K562 (cell line): ENCODE data around the gene PGAP2. TPM values are rescaled to one million over a fixed set of nuclear protein-coding genes. Genes with fewer than 3 reads are reported as not detected.
A peak's percentile ranks its signal among the peaks of the same experiment; 100 is the strongest.

ENCODE experiments used
- AFF1 ChIP-seq, 2 experiments: fragments of 450-650 bp; IDR thresholded peaks; 2 replicates each; pipeline ENCODE4 v1.6.1; 2018; ENCODE audit warnings: mild to moderate bottlenecking in 2 of 2, low read depth in 1 of 2; ENCODE audit not compliant: partially characterized antibody in 2 of 2
- CHD4 ChIP-seq: fragments of 200-600 bp; sonication (generic); IDR thresholded peaks from 3 replicates; pipeline ENCODE4 v1.6.1; 2012; ENCODE audit warnings: low read depth, mild to moderate bottlenecking, mixed read lengths, low read length, inconsistent platforms; ENCODE audit not compliant: insufficient read depth, insufficient replicate concordance, poor library complexity, severe bottlenecking
- MAZ ChIP-seq, 2 experiments: fragments of 450-650 bp in 1 of 2; sonication (generic) in 1 of 2; formaldehyde crosslinking; IDR thresholded peaks in 1 of 2; conservative IDR thresholded peaks in 1 of 2; 2 replicates each; pipeline versions ENCODE4 v1.4.0 to v1.5.0; 2020; ENCODE audit warnings: mild to moderate bottlenecking in 1 of 2, missing genetic modification reagents in 1 of 2
- MTA1 ChIP-seq: fragments of 450-650 bp; IDR thresholded peaks from 2 replicates; pipeline ENCODE4 v1.6.1; 2017; ENCODE audit warnings: borderline replicate concordance
- NFYB ChIP-seq: IDR thresholded peaks from 2 replicates; pipeline ENCODE4 v1.6.1; 2011; ENCODE audit warnings: mild to moderate bottlenecking, moderate library complexity; ENCODE audit not compliant: insufficient read length; ENCODE audit errors: extremely low read depth
- SOX6 ChIP-seq: fragments of 450-650 bp; IDR thresholded peaks from 2 replicates; pipeline ENCODE4 v1.6.1; 2014; ENCODE audit warnings: mild to moderate bottlenecking
- TFAM ChIP-seq: fragments of 250-450 bp; sonication (Bioruptor Pico); conservative IDR thresholded peaks from 2 replicates; pipeline ENCODE4 v1.5.0; 2021; ENCODE audit warnings: mild to moderate bottlenecking, moderate library complexity
- ZFP91 ChIP-seq: sonication (generic); formaldehyde crosslinking; IDR thresholded peaks from 2 replicates; pipeline ENCODE4 v1.8.0; 2022; ENCODE audit warnings: mild to moderate bottlenecking, missing genetic modification reagents
- ZNF780A ChIP-seq: fragments of 250-450 bp; sonication (Bioruptor Pico); IDR thresholded peaks from 2 replicates; pipeline ENCODE4 v1.5.0; 2021; ENCODE audit warnings: mild to moderate bottlenecking
- polyA plus RNA-seq, 8 experiments: library from polyadenylated mRNA; depleted of rRNA in 4 of 8; stranded (reverse) in 5 of 8; unstranded in 3 of 8; fragments of >200 nt; fragmentation: Nextera tagmentation in 2 of 8; fragmentation: Illumina TruSeq in 1 of 8; extraction: Ambion mirVana in 2 of 8; extraction: Trizol in 1 of 8; gene quantifications; 2 replicates each; pipeline versions ENCODE4 v1.2.1 to v1.2.3, GENCODE V29; 2011 to 2014; ENCODE audit warnings: inconsistent platforms in 1 of 8, missing spikeins in 1 of 8
- total RNA-seq, 7 experiments: library from RNA; depleted of rRNA in 6 of 7; stranded (reverse); fragments of >200 nt in 6 of 7; fragmentation: Illumina TruSeq in 2 of 7; extraction: Trizol in 2 of 7; gene quantifications; 2 replicates each; pipeline versions ENCODE4 v1.2.1 to v1.2.3, GENCODE V29; 2011 to 2021; ENCODE audit warnings: low replicate concordance in 1 of 7
- TF ChIP-seq, protein P1 (sequence below): sonication (generic); formaldehyde crosslinking; IDR thresholded peaks from 2 replicates; pipeline ENCODE4 v1.8.0; 2022; ENCODE audit warnings: mild to moderate bottlenecking, low read depth, missing genetic modification reagents
- TF ChIP-seq, protein P2 (sequence below): sonication (generic); formaldehyde crosslinking; IDR thresholded peaks from 2 replicates; pipeline ENCODE4 v1.8.1; 2023; ENCODE audit warnings: mild to moderate bottlenecking, missing genetic modification reagents

PGAP2 gene
- total and polyA plus RNA-seq, 9 of the 15 experiments (the other 6 are each of a cell fraction or from before 2014, with no cell fraction given): 17.9 to 47.2 (median 33.7) TPM

DNA sequence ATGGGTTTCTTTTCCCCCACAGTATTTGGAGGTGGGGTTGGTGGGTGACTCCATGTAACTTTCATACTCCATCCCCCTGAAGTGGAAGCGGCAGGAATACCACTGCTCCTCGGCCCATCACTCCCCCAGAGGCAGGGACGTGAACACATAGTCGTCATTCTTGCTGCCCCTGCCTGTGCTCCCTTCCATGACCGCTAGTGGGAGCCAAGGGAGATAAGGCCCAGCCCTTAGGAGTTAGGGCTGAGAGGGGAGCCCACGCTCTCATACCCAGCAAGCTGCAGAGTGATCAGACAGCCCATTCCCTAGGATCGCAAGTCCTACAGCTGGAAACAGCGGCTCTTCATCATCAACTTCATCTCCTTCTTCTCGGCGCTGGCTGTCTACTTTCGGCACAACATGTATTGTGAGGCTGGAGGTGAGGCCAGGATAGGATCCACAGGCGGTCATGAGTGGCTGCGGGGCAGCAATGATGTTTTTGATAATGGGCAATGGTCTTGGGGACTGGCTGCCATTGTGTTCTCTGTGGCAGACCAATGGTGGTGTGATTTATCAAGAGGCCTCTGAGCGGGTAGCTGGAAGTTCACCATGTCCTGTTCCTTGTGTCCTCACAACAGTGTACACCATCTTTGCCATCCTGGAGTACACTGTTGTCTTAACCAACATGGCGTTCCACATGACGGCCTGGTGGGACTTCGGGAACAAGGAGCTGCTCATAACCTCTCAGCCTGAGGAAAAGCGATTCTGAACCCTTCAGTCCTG is 16.5 kb downstream of the PGAP2 start (continued):
- TF ChIP-seq, protein P1, sequence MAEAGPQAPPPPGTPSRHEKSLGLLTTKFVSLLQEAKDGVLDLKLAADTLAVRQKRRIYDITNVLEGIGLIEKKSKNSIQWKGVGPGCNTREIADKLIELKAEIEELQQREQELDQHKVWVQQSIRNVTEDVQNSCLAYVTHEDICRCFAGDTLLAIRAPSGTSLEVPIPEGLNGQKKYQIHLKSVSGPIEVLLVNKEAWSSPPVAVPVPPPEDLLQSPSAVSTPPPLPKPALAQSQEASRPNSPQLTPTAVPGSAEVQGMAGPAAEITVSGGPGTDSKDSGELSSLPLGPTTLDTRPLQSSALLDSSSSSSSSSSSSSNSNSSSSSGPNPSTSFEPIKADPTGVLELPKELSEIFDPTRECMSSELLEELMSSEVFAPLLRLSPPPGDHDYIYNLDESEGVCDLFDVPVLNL (CRISPR knock-in tag): no peak
- peak in 1 of 2 experiments; percentile 48 for TF ChIP-seq AFF1 (IDR thresholded peaks at IDR 0.05; ENCODE audit: low read depth in 1 of 2, partially characterized antibody in 2 of 2)
- no peak for TF ChIP-seq CHD4
- peak; percentile 60 to 94 for TF ChIP-seq MAZ (CRISPR knock-in tag; conservative IDR thresholded peaks at IDR 0.05 in 1 of 2, IDR thresholded peaks at IDR 0.05 in 1 of 2)
- TF ChIP-seq, protein P2, sequence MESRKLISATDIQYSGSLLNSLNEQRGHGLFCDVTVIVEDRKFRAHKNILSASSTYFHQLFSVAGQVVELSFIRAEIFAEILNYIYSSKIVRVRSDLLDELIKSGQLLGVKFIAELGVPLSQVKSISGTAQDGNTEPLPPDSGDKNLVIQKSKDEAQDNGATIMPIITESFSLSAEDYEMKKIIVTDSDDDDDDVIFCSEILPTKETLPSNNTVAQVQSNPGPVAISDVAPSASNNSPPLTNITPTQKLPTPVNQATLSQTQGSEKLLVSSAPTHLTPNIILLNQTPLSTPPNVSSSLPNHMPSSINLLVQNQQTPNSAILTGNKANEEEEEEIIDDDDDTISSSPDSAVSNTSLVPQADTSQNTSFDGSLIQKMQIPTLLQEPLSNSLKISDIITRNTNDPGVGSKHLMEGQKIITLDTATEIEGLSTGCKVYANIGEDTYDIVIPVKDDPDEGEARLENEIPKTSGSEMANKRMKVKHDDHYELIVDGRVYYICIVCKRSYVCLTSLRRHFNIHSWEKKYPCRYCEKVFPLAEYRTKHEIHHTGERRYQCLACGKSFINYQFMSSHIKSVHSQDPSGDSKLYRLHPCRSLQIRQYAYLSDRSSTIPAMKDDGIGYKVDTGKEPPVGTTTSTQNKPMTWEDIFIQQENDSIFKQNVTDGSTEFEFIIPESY (CRISPR knock-in tag): peak; percentile 66
- TF ChIP-seq ZNF780A (CRISPR knock-in tag): no peak
- peak; percentile 27; the same call in 1 of the 2 replicates for TF ChIP-seq MTA1
- peak; percentile 34; the same call in 1 of the 2 replicates for TF ChIP-seq SOX6
- no peak for TF ChIP-seq ZFP91 (CRISPR knock-in tag)
- TF ChIP-seq NFYB: no peak
- no peak for TF ChIP-seq TFAM (CRISPR knock-in tag)
